Fibroblast of skin of left quadriceps (primary cell): ENCODE measurements around the gene MAPK8IP3.

Experiments used
- DNase-seq, 2 experiments: peaks; one replicate each; pipeline ENCODE4 v3.0.0-alpha.2; 2013; ENCODE audit warnings: low read depth in 2 of 2

Gene MAPK8IP3

GRCh38 chr16:1762196-1762878 is 56.3 kb downstream of the MAPK8IP3 start:
- DNase-seq, result no peak

GRCh38 chr16:1762879-1763520 is 57.0 kb downstream of the MAPK8IP3 start:
- DNase-seq, result no peak

GRCh38 chr16:1763521-1764511 is 57.8 kb downstream of the MAPK8IP3 start:
- no peak for DNase-seq

GRCh38 chr16:1764971-1765370 is 59.0 kb downstream of the MAPK8IP3 start:
- DNase-seq, result no peak

- no peak for DNase-seq
Measured at GRCh38 chr16:1765826-1766225, 59.8 kb downstream of the MAPK8IP3 start.

- DNase-seq, result no peak
Measured at GRCh38 chr16:1766231-1766630, 60.2 kb downstream of the MAPK8IP3 start.

GRCh38 chr16:1766701-1767100 is 60.7 kb downstream of the MAPK8IP3 start:
- DNase-seq, result no peak

GRCh38 chr16:1767116-1767994 is 61.4 kb downstream of the MAPK8IP3 start:
- no peak for DNase-seq

GRCh38 chr16:1768061-1768766 is 62.2 kb downstream of the MAPK8IP3 start:
- no peak for DNase-seq

GRCh38 chr16:1768767-1769401 is 62.9 kb downstream of the MAPK8IP3 start:
- DNase-seq, result no peak

GRCh38 chr16:1769402-1770300 is 63.7 kb downstream of the MAPK8IP3 start:
- DNase-seq, result no peak

GRCh38 chr16:1770328-1771187 is 64.6 kb downstream of the MAPK8IP3 start:
- DNase-seq, result no peak

GRCh38 chr16:1771188-1771863 is 65.3 kb downstream of the MAPK8IP3 start, which contains the start of gene NME3:
TSS of gene NME3 (minus strand) at chr16:1771543. CDS start at chr16:1771534, 9 bp downstream.
- DNase-seq, result peak in 1 of 2 experiments; percentile 15

GRCh38 chr16:1771864-1772361 is 65.9 kb downstream of the MAPK8IP3 start:
- no peak for DNase-seq

GRCh38 chr16:1772362-1772907 is 66.4 kb downstream of the MAPK8IP3 start, which contains the start of gene EME2:
TSS of gene EME2 (plus strand) at chr16:1772810. CDS start at chr16:1773228, 418 bp downstream.
- no peak for DNase-seq

GRCh38 chr16:1772908-1773702 is 67.1 kb downstream of the MAPK8IP3 start, which contains the start of gene MRPS34:
TSS of gene MRPS34 (minus strand) at chr16:1773134. CDS start at chr16:1773119, 15 bp downstream.
- peak; percentile 43 to 51 for DNase-seq
